AG09319 (cell line): ENCODE results near the gene POLR2E.

Source experiments
- DNase-seq: peaks from one replicate; pipeline ENCODE4 v3.0.0-alpha.2; 2010; ENCODE audit warnings: low read depth; ENCODE audit errors: extremely low read depth
- CTCF ChIP-seq: IDR thresholded peaks from 2 replicates; pipeline ENCODE4 v1.5.1; 2011; ENCODE audit warnings: low read depth, mild to moderate bottlenecking, inconsistent platforms, low read length, moderate library complexity

Gene POLR2E

GRCh38 chr19:1053176-1054101 lies 41.7 kb downstream of the POLR2E start:
- no peak for TF ChIP-seq CTCF
- DNase-seq = no peak

GRCh38 chr19:1052349-1052975 lies 42.7 kb downstream of the POLR2E start:
- TF ChIP-seq CTCF = no peak
- no peak for DNase-seq

- no peak for TF ChIP-seq CTCF
- DNase-seq = no peak
Measured at GRCh38 chr19:1051791-1052190, 43.4 kb downstream of the POLR2E start.

- no peak for TF ChIP-seq CTCF
- no peak for DNase-seq
Measured at GRCh38 chr19:1050989-1051788, 44.0 kb downstream of the POLR2E start.

- DNase-seq = no peak
- no peak for TF ChIP-seq CTCF
Measured at GRCh38 chr19:1049800-1050199, 45.4 kb downstream of the POLR2E start.

- no peak for DNase-seq
Measured at GRCh38 chr19:1049106-1049505, 46.1 kb downstream of the POLR2E start.

More at GRCh38 chr19:1049106-1049505, 46.1 kb downstream of the POLR2E start:
- TF ChIP-seq CTCF = no peak
